Sigmoid colon (tissue), 7 donors: ENCODE data around the gene MAX. TPM values are rescaled to one million over a fixed set of nuclear protein-coding genes. Genes with fewer than 3 reads are reported as not detected.

Source experiments
- DNase-seq: peaks from one replicate; pipeline ENCODE4 v3.0.0-alpha.2; 2019
- H3K27ac ChIP-seq, 4 donors: fragments of 200-600 bp; sonication (generic); one replicate each; pipeline ENCODE4 v1.5.1; 2016 to 2019; ENCODE audit warnings: mild to moderate bottlenecking in 1 of 4
- H3K27me3 ChIP-seq, 3 donors: fragments of 200-600 bp; sonication (generic); one replicate each; pipeline ENCODE4 v1.5.1; 2019; ENCODE audit warnings: mild to moderate bottlenecking in 1 of 3
- H3K36me3 ChIP-seq, 4 donors: fragments of 200-600 bp; sonication (generic); one replicate each; pipeline ENCODE4 v1.5.1; 2016 to 2019
- H3K4me1 ChIP-seq, 4 donors: fragments of 200-600 bp; sonication (generic); one replicate each; pipeline ENCODE4 v1.5.1; 2017 to 2019
- H3K4me3 ChIP-seq, 4 donors: fragments of 200-600 bp; sonication (generic); one replicate each; pipeline ENCODE4 v1.5.1; 2017 to 2019; ENCODE audit warnings: mild to moderate bottlenecking in 2 of 4, moderate library complexity in 1 of 4
- H3K9me3 ChIP-seq, 4 donors: fragments of 200-600 bp in 3 of 4; sonication (generic) in 3 of 4; one replicate each; pipeline versions ENCODE4 v1.5.1 to v1.6.1; 2013 to 2019
- CTCF ChIP-seq, 4 experiments: fragments of 450-650 bp in 3 of 4; fragments of 200-600 bp in 1 of 4; IDR thresholded peaks; one replicate each; pipeline ENCODE4 v1.5.1; 2016 to 2019; ENCODE audit warnings: antibody characterized with exemption in 4 of 4, mild to moderate bottlenecking in 3 of 4, moderate library complexity in 2 of 4
- EP300 ChIP-seq, 4 donors: sonication (generic); formaldehyde crosslinking; IDR thresholded peaks; one replicate each; pipeline ENCODE4 v1.6.1; 2017; ENCODE audit warnings: antibody characterized with exemption in 4 of 4
- POLR2A ChIP-seq, 2 donors: fragments of 450-650 bp; IDR thresholded peaks; one replicate each; pipeline ENCODE4 v1.6.1; 2016; ENCODE audit warnings: antibody characterized with exemption in 2 of 2, mild to moderate bottlenecking in 2 of 2, moderate library complexity in 2 of 2
- POLR2AphosphoS5 ChIP-seq, 4 donors: sonication (generic); formaldehyde crosslinking; IDR thresholded peaks; one replicate each; pipeline ENCODE4 v1.6.1; 2017; ENCODE audit warnings: antibody characterized with exemption in 4 of 4
- WGBS, 2 donors: extraction: QIAGEN DNeasy Blood & Tissue Kit; methylation state at CpG; one replicate each; pipeline ENCODE4 v1.1.7; 2013; 5-methylcytosine and 5-hydroxymethylcytosine counted together
- intact Hi-C: fragments of 100-400 bp; cut with DNase I; formaldehyde crosslinking; loops from one replicate; pipeline ENCODE4 v1.15.1; 2023
- polyA plus RNA-seq, 3 donors: library from polyadenylated mRNA; stranded (reverse); fragments of 200-250 nt; gene quantifications; one replicate each; pipeline ENCODE4 v1.2.3, GENCODE V29; 2013
- total RNA-seq, 4 donors: library from RNA; depleted of rRNA; stranded (reverse); fragments of >200 nt; gene quantifications; one replicate each; pipeline ENCODE4 v1.1.0, GENCODE V29; 2016
- donor health status: healthy with polysubstance abuse.
- donor health status: Bipolar disorder and iron deficiency.
- donor health status: healthy.

The MAX gene
- total and polyA plus RNA-seq, 7 donors, result 58.8 to 119 (median 67.4) TPM

GRCh38 chr14:65128096-65128495, 25.8 kb upstream of the MAX start:
- intact Hi-C loops, result no loop called here
- 86 to 92% methylated on average over 5 of the region's 5 CpGs for WGBS, 2 donors
- H3K27ac ChIP-seq, result no peak overlapping the region

GRCh38 chr14:65117769-65118745, 15.7 kb upstream of the MAX start:
- no peaks in the 10 kb centered on the region for H3K36me3 ChIP-seq
- intact Hi-C loops, result no loop called here
- DNase-seq, result no peak
- H3K27ac ChIP-seq, result no peak overlapping the region
- no peak for TF ChIP-seq EP300 (IDR thresholded peaks at IDR 0.05)
- no peak for TF ChIP-seq CTCF (IDR thresholded peaks at IDR 0.05)
- TF ChIP-seq POLR2A (IDR thresholded peaks at IDR 0.05), result no peak
- TF ChIP-seq POLR2AphosphoS5 (IDR thresholded peaks at IDR 0.05), result no peak
- 66 to 74% methylated on average over 15 of the region's 15 CpGs for WGBS, 2 donors
- no peaks in the 10 kb centered on the region for H3K4me1 ChIP-seq
- no peaks in the 10 kb centered on the region for H3K27me3 ChIP-seq
- H3K9me3 ChIP-seq, result peaks cover 0 to 3% (median 1%) of the 10 kb centered on the region in 4 donors
- H3K4me3 ChIP-seq, result no peak overlapping the region

More at GRCh38 chr14:65128096-65128495, 25.8 kb upstream of the MAX start:
- no peaks in the 10 kb centered on the region for H3K27me3 ChIP-seq
- no peaks in the 10 kb centered on the region for H3K9me3 ChIP-seq
- no peak for DNase-seq
- TF ChIP-seq POLR2A (IDR thresholded peaks at IDR 0.05) (no peak), EP300 (IDR thresholded peaks at IDR 0.05) (no peak), CTCF (IDR thresholded peaks at IDR 0.05) (no peak)
- H3K4me3 ChIP-seq, result no peak overlapping the region
- no peaks in the 10 kb centered on the region for H3K4me1 ChIP-seq
- no peaks in the 10 kb centered on the region for H3K36me3 ChIP-seq

- no peaks in the 10 kb centered on the region for H3K36me3 ChIP-seq
- H3K27ac ChIP-seq, result no peak overlapping the region
- intact Hi-C loops, result no loop called here
- no peaks in the 10 kb centered on the region for H3K4me1 ChIP-seq
- TF ChIP-seq EP300 (IDR thresholded peaks at IDR 0.05) (no peak), CTCF (IDR thresholded peaks at IDR 0.05) (no peak), POLR2A (IDR thresholded peaks at IDR 0.05) (no peak), POLR2AphosphoS5 (IDR thresholded peaks at IDR 0.05) (no peak)
- 75 to 85% methylated on average over 9 of the region's 9 CpGs for WGBS, 2 donors
- H3K9me3 ChIP-seq, result no peaks in the 10 kb centered on the region
- H3K4me3 ChIP-seq, result no peak overlapping the region
- no peaks in the 10 kb centered on the region for H3K27me3 ChIP-seq
- DNase-seq, result no peak
Measured at GRCh38 chr14:65115615-65116014, 13.3 kb upstream of the MAX start.

- no peaks in the 10 kb centered on the region for H3K27me3 ChIP-seq
- WGBS, 2 donors, result 83 to 84% methylated on average over 5 of the region's 5 CpGs
- TF ChIP-seq EP300 (IDR thresholded peaks at IDR 0.05) (no peak), POLR2A (IDR thresholded peaks at IDR 0.05) (no peak), CTCF (IDR thresholded peaks at IDR 0.05) (no peak), POLR2AphosphoS5 (IDR thresholded peaks at IDR 0.05) (no peak)
- intact Hi-C loops, result no loop called here
- no peak for DNase-seq
- H3K4me3 ChIP-seq, result no peak overlapping the region
- H3K36me3 ChIP-seq, result no peaks in the 10 kb centered on the region
- H3K27ac ChIP-seq, result no peak overlapping the region
- H3K4me1 ChIP-seq, result no peaks in the 10 kb centered on the region
- no peaks in the 10 kb centered on the region for H3K9me3 ChIP-seq
Measured at GRCh38 chr14:65110525-65110924, 8.2 kb upstream of the MAX start.
